K562 (cell line): ENCODE data around the gene CHMP1A. TPM values are rescaled to one million over a fixed set of nuclear protein-coding genes. Genes with fewer than 3 reads are reported as not detected.

Source experiments
- ADNP ChIP-seq: fragments of 200-800 bp; sonication (Bioruptor generic); IDR thresholded peaks from 2 replicates; pipeline ENCODE4 v1.6.1; 2016; ENCODE audit warnings: missing genetic modification characterization, missing compliant biosample characterization
- C11orf30 ChIP-seq: fragments of 450-650 bp; IDR thresholded peaks from 2 replicates; pipeline ENCODE4 v1.6.1; 2016; ENCODE audit warnings: low read depth, mild to moderate bottlenecking
- CBFA2T3 ChIP-seq: fragments of 450-650 bp; IDR thresholded peaks from 2 replicates; pipeline ENCODE4 v1.6.1; 2017
- DACH1 ChIP-seq: fragments of 450-650 bp; IDR thresholded peaks from 2 replicates; pipeline ENCODE4 v1.6.1; 2018; ENCODE audit not compliant: partially characterized antibody
- E2F3 ChIP-seq: fragments of 250-450 bp; sonication (Bioruptor Pico); IDR thresholded peaks from 2 replicates; pipeline ENCODE4 v1.4.0; 2020; ENCODE audit warnings: mild to moderate bottlenecking
- GTF2E2 ChIP-seq: fragments of 200-800 bp; sonication (Bioruptor generic); IDR thresholded peaks from 2 replicates; pipeline ENCODE4 v1.6.1; 2016; ENCODE audit warnings: missing genetic modification characterization, missing compliant biosample characterization
- ILK ChIP-seq: fragments of 450-650 bp; IDR thresholded peaks from 2 replicates; pipeline ENCODE4 v1.6.1; 2016; ENCODE audit warnings: missing genetic modification characterization, low read depth, mild to moderate bottlenecking, missing compliant biosample characterization, moderate library complexity, borderline replicate concordance
- KHSRP ChIP-seq: fragments of 450-650 bp; IDR thresholded peaks from 2 replicates; pipeline ENCODE4 v1.6.1; 2017
- NCOA4 ChIP-seq: fragments of 450-650 bp; IDR thresholded peaks from 2 replicates; pipeline ENCODE4 v1.6.1; 2018; ENCODE audit warnings: mild to moderate bottlenecking; ENCODE audit not compliant: partially characterized antibody
- NELFE ChIP-seq: IDR thresholded peaks from 2 replicates; pipeline ENCODE4 v1.6.1; 2011; ENCODE audit warnings: mild to moderate bottlenecking; ENCODE audit not compliant: insufficient read depth, insufficient read length
- PPARD ChIP-seq: fragments of 250-450 bp; sonication (Bioruptor Pico); IDR thresholded peaks from 2 replicates; pipeline ENCODE4 v1.8.0; 2022; ENCODE audit warnings: inconsistent platforms, mild to moderate bottlenecking, moderate library complexity
- RBM39 ChIP-seq: fragments of 200-400 bp; formaldehyde crosslinking; optimal IDR thresholded peaks from 2 replicates; pipeline ENCODE3; 2018; ENCODE audit warnings: low read depth, low read length
- YBX1 ChIP-seq: fragments of 450-650 bp; IDR thresholded peaks from 2 replicates; pipeline ENCODE4 v1.7.1; 2016; ENCODE audit warnings: mild to moderate bottlenecking
- ZC3H11A ChIP-seq: IDR thresholded peaks from 2 replicates; pipeline ENCODE4 v1.6.1; 2012; ENCODE audit warnings: low read depth, low read length, improper control_type of control experiment
- ZNF584 ChIP-seq: fragments of 200-800 bp; sonication (Bioruptor generic); IDR thresholded peaks from 2 replicates; pipeline ENCODE4 v1.6.1; 2016; ENCODE audit warnings: low read depth, mild to moderate bottlenecking, missing genetic modification characterization, missing compliant biosample characterization
- ZNF707 ChIP-seq: fragments of 250-450 bp; sonication (Bioruptor Pico); conservative IDR thresholded peaks from 2 replicates; pipeline ENCODE4 v1.8.0; 2022; ENCODE audit warnings: inconsistent platforms, mild to moderate bottlenecking, moderate library complexity
- ZNF77 ChIP-seq: fragments of 250-450 bp; sonication (Bioruptor Pico); IDR thresholded peaks from 2 replicates; pipeline ENCODE4 v1.5.0; 2020
- polyA plus RNA-seq, 8 experiments: library from polyadenylated mRNA; depleted of rRNA in 4 of 8; stranded (reverse) in 5 of 8; unstranded in 3 of 8; fragments of >200 nt; fragmentation: Nextera tagmentation in 2 of 8; fragmentation: Illumina TruSeq in 1 of 8; extraction: Ambion mirVana in 2 of 8; extraction: Trizol in 1 of 8; gene quantifications; 2 replicates each; pipeline versions ENCODE4 v1.2.1 to v1.2.3, GENCODE V29; 2011 to 2014; ENCODE audit warnings: inconsistent platforms in 1 of 8, missing spikeins in 1 of 8
- total RNA-seq, 7 experiments: library from RNA; depleted of rRNA in 6 of 7; stranded (reverse); fragments of >200 nt in 6 of 7; fragmentation: Illumina TruSeq in 2 of 7; extraction: Trizol in 2 of 7; gene quantifications; 2 replicates each; pipeline versions ENCODE4 v1.2.1 to v1.2.3, GENCODE V29; 2011 to 2021; ENCODE audit warnings: low replicate concordance in 1 of 7
- TF ChIP-seq, protein P1 (sequence below): sonication (generic); formaldehyde crosslinking; IDR thresholded peaks from 2 replicates; pipeline ENCODE4 v1.8.1; 2023; ENCODE audit warnings: missing genetic modification reagents, mild to moderate bottlenecking, borderline replicate concordance
- TF ChIP-seq, protein P2 (sequence below), 3 experiments: fragments of 200-800 bp in 1 of 3; sonication (Bioruptor generic) in 1 of 3; sonication (generic) in 1 of 3; formaldehyde crosslinking in 1 of 3; IDR thresholded peaks; 2 replicates each; pipeline versions ENCODE4 v1.6.1 to v1.8.0; 2016 to 2022; ENCODE audit warnings: mild to moderate bottlenecking in 2 of 3, missing compliant biosample characterization in 2 of 3, missing genetic modification characterization in 2 of 3, missing genetic modification reagents in 1 of 3
- TF ChIP-seq, protein P3 (sequence below), 2 experiments: fragments of 250-450 bp in 1 of 2; fragments of 450-650 bp in 1 of 2; sonication (Bioruptor Pico) in 1 of 2; IDR thresholded peaks; 2 replicates each; pipeline versions ENCODE4 v1.6.1 to v1.8.0; 2016 to 2021; ENCODE audit warnings: mild to moderate bottlenecking in 2 of 2, moderate library complexity in 2 of 2, missing compliant biosample characterization in 1 of 2, missing genetic modification characterization in 1 of 2
- TF ChIP-seq, protein P4 (sequence below): fragments of 250-450 bp; sonication (Bioruptor Pico); IDR thresholded peaks from 2 replicates; pipeline ENCODE4 v1.5.0; 2020; ENCODE audit warnings: mild to moderate bottlenecking, borderline replicate concordance

Gene CHMP1A
- total and polyA plus RNA-seq, 9 of the 15 experiments (the other 6 are each of a cell fraction or from before 2014, with no cell fraction given): 0.83 to 79.9 (median 45.2) TPM

DNA sequence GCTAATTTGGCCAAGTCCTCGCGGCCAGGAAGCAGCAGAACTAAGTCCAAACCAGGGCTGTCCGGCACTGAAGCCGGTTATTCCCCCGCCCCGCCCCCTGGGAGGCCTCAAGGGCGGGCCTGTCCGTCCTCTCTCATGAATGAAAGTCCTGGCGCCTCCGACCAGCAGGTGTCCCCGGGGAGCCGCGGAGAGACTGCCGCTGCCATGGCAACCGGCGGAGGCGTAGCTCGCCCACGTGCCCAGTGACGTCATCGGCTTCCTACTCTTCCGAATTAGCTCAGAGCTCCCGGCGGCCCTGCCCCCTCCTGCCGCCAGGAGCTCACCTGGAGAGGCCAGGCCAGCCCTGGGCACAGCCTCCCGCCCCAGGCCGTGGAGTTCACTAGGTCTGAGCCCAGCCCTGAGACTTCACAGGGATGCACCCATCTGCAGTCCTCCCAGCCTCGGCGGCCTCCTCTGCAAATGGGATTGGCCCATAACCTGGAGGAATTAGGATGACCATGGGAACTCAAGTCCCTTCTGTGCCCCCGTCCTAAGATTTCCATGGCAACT is 42.7 kb upstream of the CHMP1A start (continued):
- TF ChIP-seq, protein P1, sequence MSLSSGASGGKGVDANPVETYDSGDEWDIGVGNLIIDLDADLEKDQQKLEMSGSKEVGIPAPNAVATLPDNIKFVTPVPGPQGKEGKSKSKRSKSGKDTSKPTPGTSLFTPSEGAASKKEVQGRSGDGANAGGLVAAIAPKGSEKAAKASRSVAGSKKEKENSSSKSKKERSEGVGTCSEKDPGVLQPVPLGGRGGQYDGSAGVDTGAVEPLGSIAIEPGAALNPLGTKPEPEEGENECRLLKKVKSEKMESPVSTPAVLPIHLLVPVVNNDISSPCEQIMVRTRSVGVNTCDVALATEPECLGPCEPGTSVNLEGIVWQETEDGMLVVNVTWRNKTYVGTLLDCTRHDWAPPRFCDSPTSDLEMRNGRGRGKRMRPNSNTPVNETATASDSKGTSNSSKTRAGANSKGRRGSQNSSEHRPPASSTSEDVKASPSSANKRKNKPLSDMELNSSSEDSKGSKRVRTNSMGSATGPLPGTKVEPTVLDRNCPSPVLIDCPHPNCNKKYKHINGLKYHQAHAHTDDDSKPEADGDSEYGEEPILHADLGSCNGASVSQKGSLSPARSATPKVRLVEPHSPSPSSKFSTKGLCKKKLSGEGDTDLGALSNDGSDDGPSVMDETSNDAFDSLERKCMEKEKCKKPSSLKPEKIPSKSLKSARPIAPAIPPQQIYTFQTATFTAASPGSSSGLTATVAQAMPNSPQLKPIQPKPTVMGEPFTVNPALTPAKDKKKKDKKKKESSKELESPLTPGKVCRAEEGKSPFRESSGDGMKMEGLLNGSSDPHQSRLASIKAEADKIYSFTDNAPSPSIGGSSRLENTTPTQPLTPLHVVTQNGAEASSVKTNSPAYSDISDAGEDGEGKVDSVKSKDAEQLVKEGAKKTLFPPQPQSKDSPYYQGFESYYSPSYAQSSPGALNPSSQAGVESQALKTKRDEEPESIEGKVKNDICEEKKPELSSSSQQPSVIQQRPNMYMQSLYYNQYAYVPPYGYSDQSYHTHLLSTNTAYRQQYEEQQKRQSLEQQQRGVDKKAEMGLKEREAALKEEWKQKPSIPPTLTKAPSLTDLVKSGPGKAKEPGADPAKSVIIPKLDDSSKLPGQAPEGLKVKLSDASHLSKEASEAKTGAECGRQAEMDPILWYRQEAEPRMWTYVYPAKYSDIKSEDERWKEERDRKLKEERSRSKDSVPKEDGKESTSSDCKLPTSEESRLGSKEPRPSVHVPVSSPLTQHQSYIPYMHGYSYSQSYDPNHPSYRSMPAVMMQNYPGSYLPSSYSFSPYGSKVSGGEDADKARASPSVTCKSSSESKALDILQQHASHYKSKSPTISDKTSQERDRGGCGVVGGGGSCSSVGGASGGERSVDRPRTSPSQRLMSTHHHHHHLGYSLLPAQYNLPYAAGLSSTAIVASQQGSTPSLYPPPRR: no peak
- TF ChIP-seq ZNF707 (CRISPR knock-in tag) (no peak), NCOA4 (no peak), CBFA2T3 (no peak; the same call in 1 of the 2 replicates), ADNP (tag) (no peak), GTF2E2 (tag) (no peak), E2F3 (no peak), ZC3H11A (no peak), KHSRP (peak; percentile 92), NELFE (no peak), ILK (tag) (no peak), ZNF77 (no peak), YBX1 (no peak), PPARD (CRISPR knock-in tag) (no peak), DACH1 (no peak), C11orf30 (no peak), RBM39 (no peak), ZNF584 (CRISPR knock-in tag) (no peak)
- TF ChIP-seq, protein P2, sequence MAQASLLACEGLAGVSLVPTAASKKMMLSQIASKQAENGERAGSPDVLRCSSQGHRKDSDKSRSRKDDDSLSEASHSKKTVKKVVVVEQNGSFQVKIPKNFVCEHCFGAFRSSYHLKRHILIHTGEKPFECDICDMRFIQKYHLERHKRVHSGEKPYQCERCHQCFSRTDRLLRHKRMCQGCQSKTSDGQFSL (CRISPR knock-in tag; IDR thresholded peaks at IDR 0.05): no peak
- TF ChIP-seq, protein P2 (tag; IDR thresholded peaks at IDR 0.05): no peak
- TF ChIP-seq, protein P3, sequence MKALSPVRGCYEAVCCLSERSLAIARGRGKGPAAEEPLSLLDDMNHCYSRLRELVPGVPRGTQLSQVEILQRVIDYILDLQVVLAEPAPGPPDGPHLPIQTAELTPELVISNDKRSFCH (CRISPR knock-in tag; IDR thresholded peaks at IDR 0.05): no peak
- TF ChIP-seq, protein P3 (tag; IDR thresholded peaks at IDR 0.05): no peak
- TF ChIP-seq, protein P4, sequence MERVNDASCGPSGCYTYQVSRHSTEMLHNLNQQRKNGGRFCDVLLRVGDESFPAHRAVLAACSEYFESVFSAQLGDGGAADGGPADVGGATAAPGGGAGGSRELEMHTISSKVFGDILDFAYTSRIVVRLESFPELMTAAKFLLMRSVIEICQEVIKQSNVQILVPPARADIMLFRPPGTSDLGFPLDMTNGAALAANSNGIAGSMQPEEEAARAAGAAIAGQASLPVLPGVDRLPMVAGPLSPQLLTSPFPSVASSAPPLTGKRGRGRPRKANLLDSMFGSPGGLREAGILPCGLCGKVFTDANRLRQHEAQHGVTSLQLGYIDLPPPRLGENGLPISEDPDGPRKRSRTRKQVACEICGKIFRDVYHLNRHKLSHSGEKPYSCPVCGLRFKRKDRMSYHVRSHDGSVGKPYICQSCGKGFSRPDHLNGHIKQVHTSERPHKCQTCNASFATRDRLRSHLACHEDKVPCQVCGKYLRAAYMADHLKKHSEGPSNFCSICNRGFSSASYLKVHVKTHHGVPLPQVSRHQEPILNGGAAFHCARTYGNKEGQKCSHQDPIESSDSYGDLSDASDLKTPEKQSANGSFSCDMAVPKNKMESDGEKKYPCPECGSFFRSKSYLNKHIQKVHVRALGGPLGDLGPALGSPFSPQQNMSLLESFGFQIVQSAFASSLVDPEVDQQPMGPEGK (CRISPR knock-in tag): no peak
